HG02642 (cell line): ENCODE results near the gene PLCD4.

Source experiments
- ATAC-seq: cut with Tn5 transposase; IDR thresholded peaks from one replicate; pipeline ENCODE4 v1.9.1; 2021; ENCODE audit warnings: mild to moderate bottlenecking; ENCODE audit not compliant: unreplicated experiment, poor library complexity

The PLCD4 gene

DNA sequence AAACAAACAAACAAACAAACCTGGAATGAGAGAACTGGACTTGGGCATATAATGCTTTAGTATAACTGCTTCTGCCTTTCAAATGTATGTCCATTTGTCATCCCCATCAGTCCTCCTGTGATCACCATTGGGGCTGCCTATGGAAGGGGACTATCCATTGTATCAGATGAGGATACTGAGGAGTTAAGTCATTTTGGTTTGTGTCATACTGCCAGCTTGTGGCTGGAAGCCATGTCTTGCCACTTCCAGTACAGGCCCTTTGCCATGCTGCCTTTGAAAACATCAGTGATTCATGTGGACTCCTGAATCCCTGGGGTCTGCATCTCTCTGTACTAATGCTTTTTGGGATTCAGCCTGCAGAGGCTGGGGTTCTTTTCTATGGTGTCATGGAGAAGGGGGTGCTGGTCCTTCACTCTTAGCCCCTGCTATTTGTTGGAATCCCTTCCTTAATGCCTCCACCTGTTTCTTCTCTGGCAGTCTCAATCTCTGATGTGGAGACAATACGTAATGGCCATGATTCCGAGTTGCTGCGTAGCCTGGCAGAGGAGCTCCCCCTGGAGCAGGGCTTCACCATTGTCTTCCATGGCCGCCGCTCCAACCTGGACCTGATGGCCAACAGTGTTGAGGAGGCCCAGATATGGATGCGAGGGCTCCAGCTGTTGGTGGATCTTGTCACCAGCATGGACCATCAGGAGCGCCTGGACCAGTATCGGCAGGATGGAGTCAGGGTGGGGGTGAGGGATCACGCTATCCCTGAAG is 10.6 kb downstream of the PLCD4 start:
- no peak for ATAC-seq

DNA sequence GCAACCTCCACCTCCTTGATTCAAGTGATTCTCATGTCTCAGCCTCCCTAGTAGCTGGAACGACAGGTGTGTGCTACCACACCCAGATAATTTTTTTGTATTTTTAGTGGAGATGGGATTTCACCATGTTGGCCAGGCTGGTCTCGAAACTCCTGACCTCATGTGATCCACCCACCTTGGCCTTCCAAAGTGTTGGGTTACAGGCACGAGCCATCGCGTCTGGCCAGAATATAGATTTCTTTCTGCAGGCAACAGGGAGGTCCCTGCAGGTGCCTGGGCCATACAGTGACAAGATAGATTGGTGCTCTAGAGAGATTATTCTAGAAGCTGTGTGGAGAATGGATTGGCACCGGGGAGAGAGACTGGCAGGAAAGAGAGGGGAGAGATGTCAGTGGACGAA is 13.3 kb downstream of the PLCD4 start:
- no peak for ATAC-seq

DNA sequence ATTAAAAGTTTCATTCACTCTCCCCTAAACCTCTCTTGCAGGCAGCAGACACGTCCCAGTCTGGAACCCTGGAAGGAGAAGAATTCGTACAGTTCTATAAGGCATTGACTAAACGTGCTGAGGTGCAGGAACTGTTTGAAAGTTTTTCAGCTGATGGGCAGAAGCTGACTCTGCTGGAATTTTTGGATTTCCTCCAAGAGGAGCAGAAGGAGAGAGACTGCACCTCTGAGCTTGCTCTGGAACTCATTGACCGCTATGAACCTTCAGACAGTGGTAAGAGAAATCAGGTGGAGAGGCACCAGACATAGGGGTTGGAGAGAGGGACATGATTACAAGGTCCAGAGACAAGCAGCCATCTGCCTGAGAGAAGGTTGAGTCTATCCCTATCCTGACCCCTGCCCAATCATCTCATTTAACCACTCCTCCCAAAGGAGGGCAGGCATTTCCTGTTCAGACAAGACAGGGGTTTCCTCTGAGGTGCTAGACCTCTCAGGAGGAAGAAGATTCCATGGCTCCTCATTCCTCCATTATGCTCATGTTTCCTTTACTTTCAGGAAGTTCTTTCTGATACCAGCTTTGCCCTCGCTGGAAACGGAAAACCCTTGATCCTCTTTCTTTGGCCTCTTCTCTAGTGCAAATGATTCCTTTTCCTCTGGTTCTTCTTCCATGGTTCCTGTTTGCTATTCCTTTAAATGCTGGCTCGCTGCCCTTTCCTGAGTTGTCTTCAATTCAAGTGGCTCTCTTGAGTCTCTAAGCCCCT is 15.1 kb downstream of the PLCD4 start:
- no peak for ATAC-seq

DNA sequence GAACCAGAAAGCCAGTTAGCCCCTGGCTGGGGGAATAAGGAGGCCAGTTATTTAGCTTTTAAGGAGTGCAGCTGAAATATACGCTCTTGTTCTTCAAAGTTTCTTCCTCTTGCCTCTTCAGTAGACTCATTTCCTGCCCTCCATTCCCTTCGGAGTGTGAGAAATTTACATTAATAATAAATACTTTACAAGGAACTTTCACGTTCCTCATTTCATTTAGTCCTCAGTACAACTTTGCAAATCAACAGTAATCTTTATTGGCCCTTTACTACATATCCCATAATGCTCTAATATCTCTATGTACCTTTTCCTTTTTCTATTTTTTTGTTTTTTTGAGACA is 15.6 kb downstream of the PLCD4 start:
- ATAC-seq: no peak

DNA sequence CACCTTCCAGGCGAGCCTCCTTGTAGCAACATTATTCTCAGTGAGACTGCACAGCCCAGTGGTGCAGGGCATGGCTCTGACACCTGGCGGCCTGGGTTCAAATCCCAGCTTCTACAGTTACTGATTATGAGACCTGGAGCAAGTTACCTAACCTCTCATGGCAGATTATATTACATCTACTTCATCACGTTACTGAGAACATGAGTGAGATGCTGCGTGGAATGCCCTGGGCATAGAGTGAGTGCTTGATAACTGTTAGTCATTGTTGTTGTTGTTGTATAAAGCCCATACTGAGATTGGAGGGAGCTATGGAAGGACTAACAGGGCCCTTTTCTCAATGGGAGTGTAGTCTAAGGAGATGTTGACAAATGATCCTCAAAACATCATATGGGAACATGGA is 18.7 kb downstream of the PLCD4 start:
- no peak for ATAC-seq

DNA sequence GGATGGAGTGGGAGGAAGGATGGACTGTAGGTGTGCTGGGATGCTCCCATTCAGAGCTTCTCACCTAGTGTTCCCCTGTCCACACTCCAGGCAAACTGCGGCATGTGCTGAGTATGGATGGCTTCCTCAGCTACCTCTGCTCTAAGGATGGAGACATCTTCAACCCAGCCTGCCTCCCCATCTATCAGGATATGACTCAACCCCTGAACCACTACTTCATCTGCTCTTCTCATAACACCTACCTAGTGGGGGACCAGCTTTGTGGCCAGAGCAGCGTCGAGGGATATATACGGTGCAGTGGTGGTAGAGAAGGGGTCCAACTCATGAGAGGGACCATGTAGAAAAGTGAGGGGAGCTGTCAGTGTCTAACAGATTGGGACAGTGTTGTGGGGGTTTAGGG is 20.2 kb downstream of the PLCD4 start:
- ATAC-seq: no peak

DNA sequence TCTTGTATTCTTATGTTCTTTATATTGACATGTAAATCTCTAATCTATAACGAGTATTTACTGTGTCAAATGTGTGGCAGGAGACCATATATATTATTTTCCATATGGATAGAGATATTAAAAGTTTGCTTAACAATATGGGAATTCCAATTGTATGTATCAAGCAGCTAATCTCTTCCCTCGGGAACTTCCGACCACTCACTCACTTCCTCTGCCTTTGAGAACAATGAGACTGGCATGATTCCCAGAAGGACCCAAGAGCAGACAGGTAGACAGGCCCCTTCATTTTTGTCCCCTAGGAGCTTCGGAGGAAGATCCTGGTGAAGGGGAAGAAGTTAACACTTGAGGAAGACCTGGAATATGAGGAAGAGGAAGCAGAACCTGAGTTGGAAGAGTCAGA is 24.1 kb downstream of the PLCD4 start:
- no peak for ATAC-seq

DNA sequence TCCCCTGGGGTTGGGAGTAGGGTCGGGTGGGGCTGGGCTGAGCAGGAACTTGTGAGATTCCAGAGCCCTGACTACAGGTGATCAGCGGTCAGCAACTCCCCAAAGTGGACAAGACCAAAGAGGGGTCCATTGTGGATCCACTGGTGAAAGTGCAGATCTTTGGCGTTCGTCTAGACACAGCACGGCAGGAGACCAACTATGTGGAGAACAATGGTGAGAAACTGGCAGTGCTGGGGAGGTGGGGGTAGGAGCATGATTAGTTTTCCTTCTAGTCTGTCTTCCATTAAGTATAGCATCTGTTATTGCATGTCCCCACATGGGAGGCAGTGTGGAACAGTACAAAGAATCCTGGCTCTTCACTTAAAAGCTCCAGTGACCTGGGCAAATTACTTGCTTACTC is 28.0 kb downstream of the PLCD4 start:
- no peak for ATAC-seq

DNA sequence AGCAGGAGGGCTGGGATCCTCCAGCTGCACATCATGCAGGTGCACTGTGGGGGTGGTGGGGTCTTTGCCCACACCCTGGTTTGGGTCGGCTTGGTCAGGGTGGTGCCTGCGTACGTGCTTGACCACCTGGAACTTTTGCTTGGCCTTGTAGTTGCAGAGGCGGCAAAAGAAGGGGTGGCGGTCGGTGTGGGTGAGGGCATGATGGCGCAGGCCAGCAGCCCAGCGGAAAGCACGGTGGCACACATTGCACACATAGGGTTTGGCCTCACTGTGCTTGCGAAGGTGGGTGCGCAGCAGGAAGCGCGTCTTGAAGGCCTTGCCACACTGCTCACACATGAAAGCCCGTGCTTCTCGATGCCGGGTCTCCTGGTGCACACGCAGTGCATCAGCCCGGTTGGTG is 30.7 kb downstream of the PLCD4 start:
- no peak for ATAC-seq

DNA sequence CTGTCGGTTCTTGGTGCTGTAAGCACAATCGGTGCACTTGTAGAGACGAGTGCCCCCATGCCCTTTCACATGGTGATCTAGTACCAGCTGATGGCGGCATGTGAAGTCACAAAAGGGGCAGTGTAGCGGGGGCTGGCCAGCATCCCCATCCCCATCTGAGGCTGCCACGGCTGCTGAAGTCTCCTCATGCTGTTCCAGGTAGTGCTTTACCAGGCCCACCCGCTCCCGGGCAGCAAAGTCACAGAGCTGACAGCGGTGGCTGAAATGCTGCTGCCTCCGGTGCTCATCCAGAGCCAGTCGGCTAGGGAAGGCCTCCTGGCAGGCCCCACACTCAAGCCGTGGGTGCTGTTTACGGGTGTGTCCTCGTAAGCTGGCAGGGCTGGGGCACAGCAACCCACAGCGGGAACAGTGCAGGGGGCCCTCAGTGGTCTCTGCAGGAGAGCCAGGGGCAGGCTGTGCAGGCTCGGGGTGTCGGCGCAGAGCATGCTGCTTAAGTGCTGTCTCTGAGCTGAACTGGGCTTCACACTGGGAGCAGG is 34.5 kb downstream of the PLCD4 start:
- no peak for ATAC-seq

DNA sequence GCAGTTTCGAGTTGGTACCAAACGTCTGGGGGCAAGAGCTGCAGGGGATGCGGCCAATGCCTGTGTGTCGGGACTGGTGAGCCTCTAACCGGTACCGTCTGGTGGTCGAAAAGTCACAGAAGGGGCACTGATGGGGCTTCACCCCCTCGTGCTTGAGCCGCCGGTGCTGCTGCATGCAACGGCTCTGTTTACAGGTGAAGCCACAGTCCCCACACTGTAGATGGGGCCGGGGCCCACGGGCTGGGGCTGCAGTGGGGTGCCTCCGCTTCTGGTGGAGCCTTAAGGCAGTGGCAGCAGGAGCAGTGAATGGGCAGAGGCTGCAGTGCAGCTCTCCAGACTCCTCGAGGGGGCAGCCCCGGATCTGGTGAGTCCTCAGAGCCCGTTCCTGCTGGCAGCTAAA is 35.1 kb downstream of the PLCD4 start:
- ATAC-seq: no peak

DNA sequence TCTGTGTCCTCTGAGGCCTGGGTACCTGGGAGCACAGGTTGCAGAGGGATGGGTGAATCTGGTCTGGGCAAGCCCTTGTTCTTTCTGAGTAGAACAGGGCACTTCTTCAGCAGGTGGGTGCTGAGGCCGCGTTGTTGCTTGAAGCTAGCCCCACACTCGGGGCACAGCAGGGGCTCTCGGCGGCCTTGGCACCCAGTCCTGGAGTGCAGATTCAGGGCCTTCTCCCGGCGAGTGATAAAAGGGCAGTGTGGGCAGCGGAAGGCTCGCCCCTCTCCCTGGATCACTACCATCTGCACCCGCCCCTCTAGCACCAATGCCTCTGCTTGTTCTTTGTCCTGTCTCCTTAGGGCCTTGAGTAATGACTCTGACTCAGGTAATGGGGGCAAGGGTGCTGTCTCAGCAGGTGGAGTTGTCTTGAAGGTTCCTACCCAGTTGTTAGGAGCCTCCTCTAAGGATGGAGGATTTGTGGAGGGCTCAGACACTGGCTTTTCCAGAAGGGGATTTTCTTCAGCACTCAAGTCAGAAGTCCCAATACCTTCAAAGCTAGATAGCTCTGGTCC is 36.1 kb downstream of the PLCD4 start:
- no peak for ATAC-seq

DNA sequence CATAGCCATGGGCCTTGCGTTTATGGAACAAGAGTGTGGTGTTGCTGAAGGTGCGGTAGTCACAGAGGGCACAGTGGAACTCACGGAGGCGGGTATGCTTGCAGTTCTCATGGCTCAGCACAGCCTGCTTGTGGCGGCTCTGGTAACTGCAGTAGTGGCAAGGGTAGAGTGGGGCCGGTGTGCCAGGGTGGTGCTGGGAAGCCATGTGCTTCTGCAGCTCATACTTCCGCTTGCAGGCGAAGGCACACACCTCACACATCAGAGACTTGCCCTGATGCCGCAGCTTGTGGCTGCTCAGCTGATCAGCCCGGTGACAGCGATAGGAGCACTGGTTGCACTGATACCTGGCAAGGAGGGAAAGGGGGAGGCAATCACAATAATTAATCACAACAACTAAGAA is 37.0 kb downstream of the PLCD4 start:
- no peak for ATAC-seq

DNA sequence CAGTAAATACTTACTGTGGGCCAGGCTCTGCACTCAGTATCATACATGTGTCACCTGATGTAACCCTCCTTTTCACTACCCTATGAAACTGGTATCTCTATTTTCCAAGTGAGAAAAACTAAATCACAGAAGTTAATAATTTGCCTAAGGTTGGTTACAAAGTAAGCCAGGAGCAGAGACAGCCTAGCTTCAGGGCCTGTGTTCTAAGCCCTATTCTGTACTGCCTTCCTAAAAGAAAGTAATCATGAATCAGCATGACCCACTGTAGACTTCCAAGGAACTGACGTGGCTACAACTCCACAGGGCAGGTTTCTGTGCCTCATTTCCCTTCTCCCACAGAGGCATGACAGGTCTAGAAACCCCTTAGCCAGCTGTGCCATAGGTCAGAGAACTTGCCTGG is 37.4 kb downstream of the PLCD4 start:
- no peak for ATAC-seq

DNA sequence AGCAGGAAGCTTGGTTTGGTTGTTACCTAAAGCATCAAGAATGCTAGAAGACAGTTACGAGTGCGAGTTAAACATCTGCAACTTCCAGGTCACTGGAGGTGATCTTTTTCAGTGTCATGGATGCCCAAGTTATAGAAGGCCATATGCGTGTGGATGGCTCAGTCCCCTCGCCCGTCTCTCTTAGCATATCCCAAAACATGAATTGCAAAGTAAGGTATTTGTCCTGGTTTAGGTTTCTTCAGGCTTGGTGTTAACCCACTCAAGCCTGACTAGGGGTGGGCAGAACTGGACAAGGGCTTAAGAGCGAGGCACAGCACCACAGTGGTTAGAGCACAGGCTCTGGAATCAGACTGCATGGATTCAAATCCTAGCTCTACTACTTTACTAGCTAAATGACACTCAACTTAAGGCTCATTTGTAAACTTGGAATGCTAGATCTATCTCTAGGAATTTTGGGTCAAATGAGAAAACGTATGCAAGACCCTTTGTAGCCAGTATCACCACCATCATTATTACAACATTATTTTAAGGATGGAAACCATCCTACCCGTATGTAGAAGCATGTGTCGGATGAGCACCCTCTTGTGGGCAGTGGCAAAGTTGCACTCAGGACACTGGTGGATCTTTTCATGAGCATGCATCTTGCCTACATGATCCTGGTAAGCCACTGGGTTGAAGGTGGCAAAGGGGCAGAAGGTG is 40.5 kb downstream of the PLCD4 start:
- no peak for ATAC-seq

DNA sequence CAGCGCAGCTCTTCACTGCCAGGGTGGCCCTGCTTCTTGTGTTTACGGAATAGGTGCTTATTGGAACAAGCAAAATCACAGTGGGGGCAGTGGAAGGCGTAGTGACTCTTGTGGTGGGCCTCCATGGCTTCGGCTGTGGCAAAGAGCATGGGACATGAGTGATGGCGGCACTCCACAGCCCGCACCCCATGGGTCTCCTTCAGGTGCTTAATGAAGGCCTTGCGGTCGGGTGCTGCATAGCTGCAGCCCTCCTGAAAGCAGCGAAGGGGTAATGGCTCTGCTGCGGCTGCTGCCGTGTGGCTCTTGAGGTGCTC is 41.0 kb downstream of the PLCD4 start:
- no peak for ATAC-seq

DNA sequence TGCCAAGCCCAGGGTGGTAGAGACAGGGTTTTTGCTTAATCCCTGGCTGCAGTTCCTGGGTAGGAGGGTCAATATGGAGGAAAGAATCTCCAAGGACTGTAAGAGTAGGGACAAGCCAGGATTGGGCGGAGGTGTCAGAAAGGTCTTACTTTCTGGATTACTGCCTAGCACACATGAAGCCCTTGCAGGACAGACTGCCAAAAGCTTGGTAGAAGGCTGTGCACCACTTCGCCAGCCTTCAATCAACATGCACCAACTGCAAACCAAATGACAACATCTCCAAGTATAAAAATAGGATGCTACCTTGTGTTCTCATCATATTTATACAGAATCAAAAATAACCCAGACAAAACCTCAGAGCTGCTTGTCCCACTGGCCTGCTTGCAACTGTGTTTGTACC is 48.1 kb downstream of the PLCD4 start:
- no peak for ATAC-seq

DNA sequence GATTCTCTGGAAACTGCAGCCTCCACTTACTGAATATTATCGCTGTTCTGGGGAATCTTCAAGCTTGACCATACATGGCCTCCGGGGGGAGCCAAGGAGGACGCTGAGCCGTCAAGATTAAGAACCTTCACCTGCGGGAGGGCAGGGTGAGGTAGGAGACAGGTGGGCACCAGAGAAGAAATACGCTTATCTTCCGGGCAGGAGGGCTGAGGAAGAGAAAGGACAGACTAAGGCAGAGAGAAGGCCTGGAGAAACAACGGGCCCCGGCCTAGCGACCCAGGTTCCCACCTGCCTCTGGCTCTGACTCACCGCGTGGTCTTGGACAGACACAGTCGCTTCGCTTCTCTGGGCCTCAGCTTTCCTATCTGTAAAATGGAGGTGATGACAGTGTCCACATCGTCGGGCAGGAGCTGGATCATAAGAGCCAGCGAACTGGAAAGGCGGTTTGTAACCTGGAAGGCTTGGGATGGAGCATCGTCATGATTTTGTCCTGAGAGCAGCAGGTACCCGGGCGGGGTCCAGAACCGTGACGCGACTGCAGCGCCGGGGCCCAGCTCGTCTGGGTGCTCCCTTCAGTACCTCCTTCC is 51.1 kb downstream of the PLCD4 start:
- peak; percentile 33 for ATAC-seq

DNA sequence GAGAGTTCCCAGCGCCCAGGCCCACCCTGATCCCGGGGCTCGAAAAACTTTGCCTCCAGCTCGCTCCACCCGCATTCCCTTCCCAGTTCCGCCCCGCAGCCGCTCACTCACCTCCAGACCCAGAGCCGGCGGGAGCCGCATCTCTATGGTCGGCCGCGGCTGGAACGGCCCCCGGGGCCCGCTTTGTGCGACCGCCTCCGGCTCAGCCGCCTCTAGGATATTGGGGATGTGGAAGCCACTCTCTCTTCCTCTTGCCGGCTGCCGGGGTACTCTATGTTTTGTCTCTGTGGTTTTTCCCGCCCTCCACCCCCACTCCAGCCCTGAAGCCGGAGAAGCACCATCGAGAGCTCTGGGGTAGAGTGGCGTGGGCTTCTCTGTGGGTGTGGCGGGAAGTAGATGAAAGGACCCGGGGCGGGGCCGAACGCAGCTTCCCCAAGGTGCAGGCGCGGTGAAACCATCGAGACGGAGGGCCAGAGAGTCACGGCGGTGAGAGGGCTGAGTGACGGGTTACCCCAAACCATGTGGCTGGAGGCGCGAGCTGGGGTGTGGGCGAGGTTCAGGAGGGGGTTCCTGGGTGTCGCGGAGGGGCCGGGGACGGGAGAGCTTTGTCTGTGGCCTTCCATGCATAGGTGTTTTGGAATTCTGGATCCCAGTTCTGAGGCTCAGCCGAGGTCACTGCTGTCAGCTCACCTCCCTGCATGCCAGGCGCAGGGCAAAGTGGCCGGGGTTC is 51.7 kb downstream of the PLCD4 start, which contains the start of the genes BCS1L and ZNF142:
BCS1L (plus strand) TSS at position 426 of the 730 bp plus-strand sequence. CDS start 1,305 bp downstream, outside the sequence.
ZNF142 (minus strand) TSS at position 366 of the 730 bp plus-strand sequence. CDS start 3,194 bp downstream, outside the sequence.
- peak; percentile 94 for ATAC-seq

DNA sequence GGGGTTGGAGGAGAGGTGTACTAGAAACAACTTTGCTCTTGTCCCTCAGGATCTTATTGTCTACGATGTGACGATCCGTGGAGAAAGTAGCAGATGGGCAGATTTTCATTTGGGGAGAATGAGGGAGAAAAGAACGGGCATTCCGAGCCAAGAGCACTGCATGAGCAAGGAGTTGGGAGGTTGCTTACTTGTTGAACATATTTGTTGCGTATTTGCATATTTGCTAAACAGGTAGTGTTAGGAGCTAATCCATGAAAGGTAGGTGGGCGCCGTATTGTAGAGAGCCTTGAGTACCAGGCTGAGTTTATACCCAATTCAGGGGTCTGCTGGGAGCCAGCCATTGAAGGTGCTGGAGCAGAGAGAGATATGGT is 52.3 kb downstream of the PLCD4 start:
- no peak for ATAC-seq
